ENCODE data around the gene DBF4. TPM values are rescaled to one million over a fixed set of nuclear protein-coding genes. Genes with fewer than 3 reads are reported as not detected.
"Not testable (repeated sequence)": the region's sequence is repeated elsewhere in the genome, so short reads cannot be mapped to it uniquely, and the experiment has no call there.

DBF4 gene
- total and polyA plus RNA-seq, 2 of the 4 experiments (the other 2 are of a cell fraction) = 6.4 to 7.2 TPM

GRCh38 chr7:87876040-87876868, at the start of gene DBF4, which contains the start of gene SLC25A40 (continued):
- TF ChIP-seq RFX5 (IDR thresholded peaks at IDR 0.05; ENCODE audit: low read depth, low read length) (no peak), USF2 (IDR thresholded peaks at IDR 0.05; ENCODE audit: low read depth, low read length) (peak; percentile 78)

- dilution Hi-C loops (cut with HindIII; ENCODE audit: low sequenced_read_pairs, unreplicated experiment); H2BK15ac ChIP-seq (ENCODE audit: low read depth, low read length): not testable (repeated sequence)
These were observed 47.9 kb upstream of the DBF4 start for GRCh38 chr7:87828383-87828782.

More at GRCh38 chr7:87828383-87828782, 47.9 kb upstream of the DBF4 start:
- H2AK5ac ChIP-seq (ENCODE audit: low read depth, low read length); H3K56ac ChIP-seq (ENCODE audit: extremely low read depth, insufficient read depth, low read length); H3K18ac ChIP-seq (ENCODE audit: low read depth, low read length); H2AK9ac ChIP-seq (replicated peaks; ENCODE audit: low read depth, low read length, poor library complexity); H2BK20ac ChIP-seq (ENCODE audit: low read depth, low read length); H4K8ac ChIP-seq (ENCODE audit: low read depth in 2 of 2, low read length in 2 of 2); H3K79me1 ChIP-seq (ENCODE audit: low read depth in 1 of 2, low read length in 2 of 2); H3K9me3 ChIP-seq (ENCODE audit: control insufficient read depth, insufficient read depth, low read length); H3K9ac ChIP-seq (ENCODE audit: low read depth, low read length); H3K4me2 ChIP-seq (ENCODE audit: low read depth, low read length); intact Hi-C loops (cut with micrococcal nuclease); H4K20me1 ChIP-seq (ENCODE audit: insufficient read depth, low read length); H3K4ac ChIP-seq (ENCODE audit: low read depth, low read length); ATAC-seq (ENCODE audit: low read depth); CTCF ChIA-PET; POLR2A ChIA-PET (ENCODE audit: unreplicated experiment); H3K14ac ChIP-seq (replicated peaks; ENCODE audit: low read depth, low read length); in situ Hi-C loops (cut with MboI; ENCODE audit: low sequenced_read_pairs); H4K5ac ChIP-seq (ENCODE audit: low read depth, low read length); H3K4me3 ChIP-seq (ENCODE audit: insufficient read depth, low read depth, low read length); H3K27ac ChIP-seq (ENCODE audit: insufficient read depth, low read length); H3K36me3 ChIP-seq (ENCODE audit: control insufficient read depth, insufficient read depth, low read length); H2BK120ac ChIP-seq (ENCODE audit: low read depth, low read length); H4K91ac ChIP-seq (ENCODE audit: insufficient read depth, low read depth, low read length); H3K27me3 ChIP-seq (ENCODE audit: control insufficient read depth, insufficient read depth, low read length); DNase-seq; H2BK5ac ChIP-seq (ENCODE audit: low read depth, low read length, poor library complexity, severe bottlenecking); H3K4me1 ChIP-seq (ENCODE audit: control insufficient read depth, insufficient read depth, low read length); H3K23ac ChIP-seq (ENCODE audit: low read depth, low read length); H2AFZ ChIP-seq (replicated peaks; ENCODE audit: low read length, poor library complexity); H3K9me1 ChIP-seq (ENCODE audit: insufficient read depth, low read length); BruUV-seq (replicated peaks): not testable (repeated sequence)
- WGBS, 2 experiments (ENCODE audit: extremely low coverage in 2 of 2, insufficient read length in 1 of 2) = no CpG with 5 or more reads among the region's 1 CpG

Data from IMR-90 (cell line).